HG03457 (cell line): ENCODE results near the gene ZNF33B.
A peak's percentile ranks its signal among the peaks of the same experiment; 100 is the strongest.
"Not testable (repeated sequence)": the region's sequence is repeated elsewhere in the genome, so short reads cannot be mapped to it uniquely, and the experiment has no call there.

ENCODE experiments used
- ATAC-seq: cut with Tn5 transposase; IDR thresholded peaks from one replicate; pipeline ENCODE4 v1.9.1; 2021; ENCODE audit warnings: moderate number of reproducible peaks; ENCODE audit not compliant: unreplicated experiment

ZNF33B gene

GRCh38 chr10:42638055-42638820, at the start of gene ZNF33B:
Gene ZNF33B, minus strand, starts transcription at chr10:42638570. Its CDS starts 1,642 bp downstream, at chr10:42636928.
- peak; percentile 91 for ATAC-seq

DNA sequence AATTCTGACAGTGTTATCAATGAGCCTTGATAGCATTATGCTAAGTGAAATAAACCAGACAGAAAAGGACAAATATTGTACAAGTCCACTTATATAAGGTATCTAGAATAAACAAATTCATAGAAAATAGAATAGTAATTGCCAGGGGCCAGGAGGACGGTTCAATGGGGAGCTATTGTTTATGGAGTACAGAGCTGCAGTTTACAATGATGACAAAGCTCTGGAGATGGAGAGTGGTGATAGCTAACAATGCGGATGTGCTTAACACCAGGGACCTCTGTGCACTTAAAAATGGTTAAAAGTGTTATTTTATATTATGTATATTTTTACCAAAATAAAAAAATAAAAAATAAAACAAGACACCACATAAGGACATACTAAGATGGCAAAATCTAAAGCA, 46.1 kb upstream of the ZNF33B start:
- no peak for ATAC-seq

DNA sequence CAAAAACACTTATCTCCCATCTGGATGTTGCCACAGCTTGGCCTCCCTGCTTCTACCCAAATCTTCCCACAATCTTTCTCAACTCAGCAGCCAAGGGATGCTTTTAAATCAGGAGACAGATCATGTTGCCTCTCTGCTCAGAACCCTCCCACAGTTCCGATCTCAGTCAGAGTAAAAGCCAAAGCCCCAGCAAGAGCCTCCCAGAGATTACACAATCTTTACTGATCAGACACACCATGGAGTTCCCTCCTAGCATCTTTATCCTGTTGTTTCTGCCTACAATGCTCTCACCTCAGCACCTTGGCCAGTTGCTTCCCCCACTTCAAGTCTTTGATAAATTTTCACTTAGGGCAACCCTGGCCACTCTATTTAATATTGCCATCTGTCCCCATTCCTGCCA, 41.9 kb upstream of the ZNF33B start:
- no peak for ATAC-seq

DNA sequence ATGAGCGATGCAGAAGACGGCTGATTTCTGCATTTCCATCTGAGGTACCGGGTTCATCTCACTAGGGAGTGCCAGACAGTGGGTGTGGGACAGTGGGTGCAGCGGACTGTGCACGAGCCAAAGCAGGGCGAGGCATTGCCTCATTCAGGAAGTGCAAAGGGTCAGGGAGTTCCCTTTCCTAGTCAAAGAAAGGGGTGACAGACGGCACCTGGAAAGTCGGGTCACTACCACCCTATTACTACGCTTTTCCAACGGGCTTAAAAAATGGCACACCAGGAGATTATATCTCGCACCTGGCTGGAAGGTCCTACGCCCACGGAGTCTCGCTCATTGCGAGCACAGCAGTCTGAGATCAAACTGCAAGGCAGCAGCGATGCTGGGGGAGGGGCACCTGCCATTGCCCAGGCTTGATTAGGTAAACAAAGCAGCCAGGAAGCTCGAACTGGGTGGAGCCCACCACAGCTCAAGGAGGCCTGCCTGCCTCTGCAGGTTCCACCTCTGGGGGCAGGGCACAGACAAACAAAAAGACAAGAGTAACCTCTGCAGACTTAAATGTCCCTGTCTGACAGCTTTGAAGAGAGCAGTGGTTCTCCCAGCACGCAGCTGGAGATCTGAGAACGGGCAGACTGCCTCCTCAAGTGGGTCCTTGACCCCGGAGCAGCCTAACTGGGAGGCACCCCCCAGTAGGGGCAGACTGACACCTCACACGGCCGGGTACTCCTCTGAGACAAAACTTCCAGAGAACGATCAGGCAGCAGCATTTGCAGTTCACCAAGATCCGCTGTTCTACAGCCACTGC, 27.0 kb upstream of the ZNF33B start:
- not testable (repeated sequence) for ATAC-seq

DNA sequence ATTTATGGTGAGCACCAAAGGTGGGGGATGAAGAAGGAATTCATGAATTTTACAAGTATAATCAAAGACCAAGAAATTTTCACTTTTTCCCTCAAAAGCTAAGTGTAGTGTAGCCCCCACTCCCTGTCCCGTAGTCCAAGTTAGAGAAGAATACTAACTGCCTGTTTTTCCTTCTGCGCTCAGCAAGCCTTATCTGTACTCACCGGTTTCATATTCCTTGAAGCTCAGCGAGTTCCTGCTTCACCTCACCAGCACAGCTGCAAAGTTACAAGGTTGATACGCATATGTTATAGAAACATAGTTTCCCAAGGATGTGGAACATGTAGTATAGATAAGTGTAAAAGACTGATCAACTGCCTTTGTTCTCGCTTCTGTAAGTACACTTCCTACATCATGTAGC, 16.0 kb upstream of the ZNF33B start:
- ATAC-seq = no peak

- no peak for ATAC-seq
Measured at GRCh38 chr10:42652858-42653257, 14.5 kb upstream of the ZNF33B start.

DNA sequence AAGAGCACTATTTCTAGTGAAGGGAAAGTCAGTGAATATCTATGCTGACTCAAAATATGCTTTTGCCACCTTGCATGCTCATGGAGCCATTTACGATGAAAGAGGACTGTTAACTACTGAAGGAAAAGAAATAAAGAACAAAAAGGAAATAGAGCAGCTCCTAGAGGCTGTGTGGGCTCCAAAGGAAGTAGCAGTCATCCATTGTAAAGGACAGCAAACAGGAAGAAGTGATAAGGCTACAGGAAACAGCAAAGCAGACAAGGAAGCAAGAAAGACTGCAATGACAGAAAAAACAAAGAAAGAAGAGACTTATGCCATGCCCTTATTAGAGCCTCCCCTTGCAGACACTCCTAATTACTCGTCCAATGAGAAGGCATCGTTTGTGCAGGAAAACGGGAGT, 12.0 kb upstream of the ZNF33B start:
- no peak for ATAC-seq

DNA sequence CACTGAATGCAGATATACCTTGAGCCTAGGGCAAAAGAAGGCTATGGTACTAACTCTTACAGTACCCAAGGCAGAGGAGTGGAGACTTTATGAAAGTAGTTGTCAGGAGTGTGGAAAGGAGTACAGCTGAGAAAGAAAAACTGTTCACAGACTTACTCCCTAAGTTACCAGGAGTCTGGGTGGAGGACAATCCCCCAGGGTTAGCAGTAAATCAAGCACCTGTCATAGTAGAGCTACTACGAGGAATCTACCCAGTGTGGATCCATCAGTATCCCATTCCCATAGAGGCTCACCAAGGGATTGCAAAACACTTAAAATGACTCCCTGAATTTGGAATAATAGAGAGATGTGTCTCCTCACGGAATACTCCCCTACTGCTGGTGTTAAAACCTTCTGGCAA, 10.1 kb upstream of the ZNF33B start:
- no peak for ATAC-seq

- no peak for ATAC-seq
Measured at GRCh38 chr10:42646687-42647640, 8.6 kb upstream of the ZNF33B start.

GRCh38 chr10:42646214-42646613, 7.8 kb upstream of the ZNF33B start:
- ATAC-seq = no peak

GRCh38 chr10:42645516-42645915, 7.1 kb upstream of the ZNF33B start:
- no peak for ATAC-seq

GRCh38 chr10:42645103-42645502, 6.7 kb upstream of the ZNF33B start:
- no peak for ATAC-seq

DNA sequence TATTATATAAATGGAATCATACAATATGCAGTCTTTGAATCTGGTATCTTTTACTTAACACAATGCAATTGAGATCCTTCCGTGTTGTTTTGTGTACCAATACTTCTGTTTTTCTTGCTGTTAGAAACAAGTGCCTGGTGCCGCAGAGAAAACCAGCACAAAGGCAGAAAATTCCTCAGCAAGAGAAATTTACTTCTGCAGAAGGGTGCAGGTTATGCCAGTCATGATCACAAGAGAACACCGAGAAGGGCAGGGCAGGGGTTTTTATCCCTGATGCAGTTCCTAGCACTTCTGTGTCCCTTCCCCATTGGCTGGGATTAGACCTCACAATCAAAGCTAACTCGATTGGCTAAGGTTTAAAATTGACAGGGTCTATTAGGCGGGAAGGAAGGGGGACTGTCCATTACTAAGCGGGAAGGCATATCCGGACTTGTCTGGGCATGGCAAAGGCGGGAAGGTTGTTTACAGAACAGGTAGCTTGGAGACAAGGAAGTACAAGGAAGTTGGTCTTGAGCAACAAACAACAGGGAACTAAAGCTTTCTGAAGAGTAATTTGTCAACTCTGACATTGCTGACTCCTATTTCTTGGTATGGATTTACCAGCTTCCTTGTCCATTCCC, 2.4 kb upstream of the ZNF33B start:
- no peak for ATAC-seq

DNA sequence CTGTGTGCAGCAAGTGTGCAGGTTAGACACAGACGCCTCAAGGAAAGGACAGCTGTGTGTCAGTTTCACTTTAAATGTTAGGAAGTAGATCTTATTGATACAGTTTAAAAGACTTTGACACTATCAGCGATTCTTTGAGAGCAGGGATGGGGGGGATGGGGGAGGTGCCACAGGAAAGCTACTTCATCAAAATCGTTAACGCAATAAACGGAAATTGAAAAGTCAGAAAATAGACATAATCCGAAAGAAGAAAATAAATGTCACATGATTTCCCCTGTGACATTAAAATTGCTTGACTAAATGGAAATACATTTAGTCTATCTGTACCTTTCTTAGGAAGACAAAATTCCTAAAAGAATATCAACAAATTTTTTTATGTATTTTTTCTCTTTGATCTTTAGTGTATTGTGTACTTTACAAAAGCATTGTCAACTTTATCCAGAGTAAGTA, 476 bp upstream of the ZNF33B start:
- no peak for ATAC-seq

DNA sequence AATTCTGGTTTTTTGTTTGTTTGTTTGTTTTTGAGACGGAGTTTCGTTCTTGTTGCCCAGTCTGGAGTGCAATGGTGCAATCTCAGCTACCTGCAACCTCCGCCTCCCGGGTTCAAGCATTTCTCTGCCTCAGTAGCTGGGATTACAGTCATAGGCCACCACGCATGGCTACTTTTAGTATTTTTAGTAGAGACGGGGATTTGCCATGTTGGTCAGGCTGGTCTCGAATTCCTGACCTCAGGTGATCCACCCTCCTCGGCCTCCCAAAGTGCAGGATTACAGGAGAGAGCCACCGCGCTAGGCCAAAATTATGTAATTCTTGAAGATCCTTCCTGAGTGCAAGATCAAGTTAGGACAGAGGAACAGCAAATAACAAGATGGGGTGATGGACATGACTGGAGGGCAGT, 719 bp downstream of the ZNF33B start:
- no peak for ATAC-seq

- ATAC-seq = no peak
Measured at GRCh38 chr10:42637142-42637541, 1.2 kb downstream of the ZNF33B start.

DNA sequence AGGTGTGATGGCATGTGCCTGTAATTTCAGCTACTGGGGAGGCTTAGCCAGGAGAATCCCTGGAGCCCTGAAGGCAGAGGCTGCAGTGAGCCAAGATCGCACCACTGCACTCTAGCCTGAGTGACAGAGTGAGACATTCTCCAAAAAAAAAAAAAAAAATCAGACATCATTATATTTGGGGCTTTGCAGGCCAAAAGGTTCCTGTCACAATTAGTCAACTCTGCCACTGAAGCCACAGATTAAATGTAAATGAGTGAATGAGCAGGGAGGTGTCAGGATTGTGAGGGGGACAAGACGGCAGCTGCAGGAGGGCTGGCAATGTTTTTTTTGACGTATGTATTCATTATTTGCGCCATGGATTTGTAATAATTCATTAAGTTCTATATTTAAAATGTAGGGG, 3.3 kb downstream of the ZNF33B start:
- no peak for ATAC-seq

GRCh38 chr10:42632564-42632963, 5.8 kb downstream of the ZNF33B start:
- no peak for ATAC-seq

DNA sequence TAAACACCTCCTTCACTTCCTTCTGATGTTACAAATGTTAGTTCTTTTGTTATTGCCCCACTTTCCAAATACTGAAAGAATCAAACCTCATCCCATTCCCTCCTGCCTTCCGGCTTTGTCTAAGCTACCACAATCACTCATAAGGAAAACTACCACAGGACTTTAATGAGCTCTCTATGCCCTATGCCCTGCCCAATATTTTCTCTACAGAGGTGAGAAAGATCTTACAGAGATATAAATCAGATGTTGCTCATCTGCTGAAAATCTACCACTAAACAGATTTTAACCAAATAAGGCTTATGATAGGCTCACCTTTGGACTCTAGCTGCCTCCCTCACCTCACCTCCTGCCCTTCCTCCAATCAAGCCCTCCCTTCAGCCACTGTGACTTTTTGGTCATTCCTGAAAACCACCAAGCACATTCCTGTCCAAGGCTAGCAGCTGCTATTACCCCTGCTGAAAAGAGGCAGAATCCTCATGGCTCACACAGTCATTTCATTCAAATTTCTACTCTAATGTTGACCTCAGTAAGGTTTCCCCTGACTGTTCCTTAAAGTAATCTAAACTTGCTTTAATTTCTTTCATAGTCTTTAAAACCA, 7.7 kb downstream of the ZNF33B start:
- ATAC-seq = no peak

DNA sequence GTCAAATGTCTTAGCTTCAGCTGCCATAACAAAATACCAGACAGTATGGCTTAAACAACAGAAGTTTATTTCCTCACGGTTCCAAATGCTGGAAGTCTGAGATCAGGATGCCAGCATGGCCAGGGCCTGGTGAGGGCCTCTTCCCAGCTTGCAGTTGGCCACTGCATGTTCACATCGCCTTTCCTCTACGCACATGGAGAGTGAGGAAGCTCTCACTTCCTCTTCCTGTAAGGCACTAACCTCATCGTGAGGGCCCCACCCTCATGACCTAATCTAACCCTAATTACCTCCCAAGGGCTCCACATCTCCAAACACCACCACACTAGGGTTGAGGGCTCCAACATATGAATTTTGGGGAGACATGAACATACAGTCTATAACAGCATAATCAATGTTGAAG, 14.4 kb downstream of the ZNF33B start:
- no peak for ATAC-seq
